Fibroblast of skin of right quadriceps (primary cell): ENCODE data around the gene CNDP1.

ENCODE experiments used
- DNase-seq: peaks from one replicate; pipeline ENCODE4 v3.0.0-alpha.2; 2013

The CNDP1 gene

GRCh38 chr18:74631623-74632350, 97.5 kb downstream of the CNDP1 start:
- peak; percentile 69 for DNase-seq

DNA sequence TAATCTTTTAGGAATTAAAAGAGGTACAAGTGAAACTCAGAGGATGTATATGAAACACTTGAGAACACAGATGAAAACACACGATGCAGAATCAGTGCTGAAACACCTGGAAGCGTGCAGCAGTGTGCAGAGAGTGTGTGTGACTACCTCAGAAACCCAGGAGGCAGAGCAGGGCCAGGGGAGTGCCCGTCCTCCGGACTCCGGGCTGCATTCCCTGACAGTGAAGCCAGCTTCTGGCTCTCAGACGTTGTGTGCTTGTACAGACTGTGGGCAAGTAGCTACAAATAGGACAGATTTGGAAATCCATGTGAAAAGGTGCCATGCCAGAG, 98.0 kb downstream of the CNDP1 start:
- no peak for DNase-seq

DNA sequence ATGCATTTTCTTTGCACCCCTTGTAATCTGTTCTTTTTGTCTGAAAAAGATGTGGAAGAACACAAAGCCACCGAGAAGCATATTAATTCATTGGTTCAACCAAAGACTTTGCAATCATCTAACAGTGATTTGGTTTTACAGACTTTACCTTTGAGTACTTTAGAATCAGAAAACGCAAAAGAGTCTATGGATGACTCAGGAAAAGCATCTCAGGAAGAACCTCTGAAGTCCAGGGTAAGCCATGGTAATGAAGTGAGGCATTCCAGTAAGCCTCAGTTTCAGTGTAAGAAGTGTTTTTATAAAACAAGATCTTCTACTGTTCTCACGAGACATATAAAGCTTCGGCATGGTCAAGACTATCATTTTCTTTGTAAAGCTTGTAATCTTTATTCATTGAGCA, 98.6 kb downstream of the CNDP1 start:
- DNase-seq = no peak

DNA sequence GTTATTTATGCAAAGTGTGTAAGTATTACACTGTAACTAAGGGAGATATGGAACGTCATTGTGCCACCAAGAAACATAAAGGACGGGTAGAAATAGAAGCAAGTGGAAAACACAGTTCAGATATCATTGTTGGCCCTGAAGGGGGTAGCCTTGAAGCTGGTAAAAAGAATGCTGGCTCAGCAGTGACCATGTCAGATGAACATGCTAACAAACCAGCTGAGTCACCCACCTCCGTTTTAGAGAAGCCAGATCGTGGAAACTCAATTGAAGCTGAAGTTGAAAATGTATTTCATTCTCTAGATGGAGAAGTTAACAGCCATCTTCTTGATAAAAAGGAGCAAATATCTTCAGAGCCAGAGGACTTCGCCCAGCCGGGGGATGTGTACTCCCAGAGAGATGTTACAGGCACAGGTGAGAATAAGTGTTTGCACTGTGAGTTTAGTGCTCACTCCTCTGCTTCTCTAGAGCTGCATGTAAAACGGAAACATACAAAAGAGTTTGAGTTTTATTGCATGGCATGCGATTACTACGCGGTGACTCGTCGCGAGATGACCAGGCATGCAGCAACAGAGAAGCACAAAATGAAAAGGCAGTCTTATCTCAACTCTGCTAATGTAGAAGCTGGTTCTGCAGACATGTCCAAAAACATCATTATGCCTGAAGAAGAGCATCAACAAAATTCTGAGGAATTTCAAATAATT, 99.5 kb downstream of the CNDP1 start:
- peak; percentile 28 for DNase-seq

DNA sequence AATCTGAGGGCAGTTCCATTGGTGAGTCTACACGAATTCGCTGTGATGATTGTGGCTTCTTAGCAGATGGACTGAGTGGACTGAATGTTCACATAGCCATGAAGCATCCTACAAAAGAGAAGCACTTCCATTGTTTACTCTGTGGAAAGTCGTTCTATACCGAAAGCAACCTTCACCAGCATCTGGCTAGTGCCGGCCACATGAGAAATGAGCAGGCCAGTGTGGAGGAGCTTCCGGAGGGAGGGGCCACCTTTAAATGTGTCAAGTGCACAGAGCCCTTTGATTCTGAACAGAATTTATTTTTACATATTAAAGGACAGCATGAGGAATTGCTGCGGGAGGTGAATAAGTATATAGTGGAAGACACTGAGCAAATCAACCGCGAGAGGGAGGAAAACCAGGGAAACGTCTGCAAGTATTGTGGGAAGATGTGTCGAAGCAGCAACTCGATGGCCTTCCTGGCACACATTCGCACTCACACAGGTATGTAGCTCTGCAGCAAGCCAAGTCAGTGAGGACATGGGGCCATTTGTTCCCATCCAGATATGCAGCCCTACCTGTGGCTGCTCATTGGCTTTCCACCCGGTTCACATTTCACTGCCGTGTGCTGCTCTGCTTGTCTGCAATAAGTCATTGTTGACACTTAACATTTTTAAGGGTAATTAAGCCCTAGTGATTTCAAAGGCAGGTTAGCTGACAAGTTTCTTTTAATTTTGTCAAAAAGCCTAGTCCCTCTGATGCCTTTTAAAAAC, 101.1 kb downstream of the CNDP1 start:
- no peak for DNase-seq
